ENCODE data around the gene CACUL1. TPM values are rescaled to one million over a fixed set of nuclear protein-coding genes. Genes with fewer than 3 reads are reported as not detected.

The CACUL1 gene
- total RNA-seq, 1 experiment from 2014 or later: 67.5 TPM

DNA sequence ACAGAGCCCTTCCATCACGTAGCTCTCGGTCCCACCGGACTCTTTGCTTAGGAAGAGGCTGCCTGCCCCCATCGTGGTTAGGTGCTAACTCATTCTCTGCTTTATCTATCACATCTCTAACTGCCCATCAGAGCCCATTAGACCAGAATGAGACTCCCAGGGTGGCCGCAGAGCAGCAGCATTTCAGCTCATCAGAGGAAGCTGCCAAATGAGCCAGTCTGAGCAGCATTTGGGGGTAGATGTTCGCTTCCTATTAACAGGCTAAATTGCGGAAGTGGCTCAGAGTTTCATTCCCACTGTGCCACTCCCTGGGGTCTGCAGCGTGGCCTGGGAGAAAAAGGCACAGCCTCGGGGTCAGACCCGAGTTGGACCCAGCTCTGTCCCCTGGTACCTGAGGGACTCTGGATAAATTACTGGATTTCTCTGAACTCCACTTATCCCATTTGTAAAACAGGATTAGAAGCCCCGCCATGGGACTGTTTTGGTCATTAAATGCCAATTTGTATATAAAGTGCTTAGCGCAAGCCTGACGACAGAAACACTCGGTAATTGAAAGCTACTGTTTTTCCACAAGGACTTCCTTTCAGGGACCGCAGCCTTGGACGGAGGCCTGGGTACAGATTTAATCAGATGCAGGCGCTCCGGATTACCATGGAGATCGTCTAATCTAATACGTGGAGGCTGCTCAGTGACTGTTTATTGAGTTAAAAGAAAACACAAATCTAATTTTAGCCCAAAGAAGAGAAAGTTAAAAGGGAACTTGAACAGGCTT is 85.6 kb downstream of the CACUL1 start:
- Histone ChIP-seq H3K9me3 (ENCODE audit: control insufficient read depth in 1 of 2, insufficient read depth in 1 of 2, low read depth in 1 of 2, low read length in 2 of 2) (no peaks in the 10 kb centered on the region), H3K36me3 (ENCODE audit: control insufficient read depth in 1 of 2, insufficient read depth in 2 of 2, low read length in 2 of 2) (no peaks in the 10 kb centered on the region), H3K9me2 (ENCODE audit: insufficient read depth) (no peaks in the 10 kb centered on the region), H3K27me3 (ENCODE audit: insufficient read depth, low read length) (no peaks in the 10 kb centered on the region), H3K9ac (ENCODE audit: low read length) (no peak overlapping the region), H3K4me3 (replicated peaks in 1 of 2; ENCODE audit: low read depth in 1 of 2, low read length in 2 of 2) (no peak overlapping the region), H2AFZ (ENCODE audit: low read depth, low read length, poor library complexity, severe bottlenecking) (no peak overlapping the region), H3K4me2 (ENCODE audit: low read length) (no peak overlapping the region), H3K27ac (ENCODE audit: low read depth, low read length) (no peak overlapping the region), H3K79me2 (ENCODE audit: insufficient read depth, low read length) (no peaks in the 10 kb centered on the region), H4K20me1 (ENCODE audit: insufficient read depth) (no peaks in the 10 kb centered on the region), H3K4me1 (ENCODE audit: control insufficient read depth in 1 of 2, insufficient read depth in 2 of 2, low read length in 2 of 2) (no peaks in the 10 kb centered on the region)
- TF ChIP-seq REST (IDR thresholded peaks at IDR 0.05; ENCODE audit: low read depth) (no peak), EGR1 (IDR thresholded peaks at IDR 0.05; ENCODE audit: low read depth) (no peak), POLR2AphosphoS5 (IDR thresholded peaks at IDR 0.05; ENCODE audit: low read depth, low read length) (no peak), MAX (IDR thresholded peaks at IDR 0.05) (no peak), SP1 (IDR thresholded peaks at IDR 0.05; ENCODE audit: low read depth) (no peak), TCF7L2 (IDR thresholded peaks at IDR 0.05; ENCODE audit: borderline replicate concordance, extremely low read depth, insufficient read depth, insufficient read length) (no peak), ZFX (IDR thresholded peaks at IDR 0.05) (no peak)
- TF ChIP-seq, protein P1, sequence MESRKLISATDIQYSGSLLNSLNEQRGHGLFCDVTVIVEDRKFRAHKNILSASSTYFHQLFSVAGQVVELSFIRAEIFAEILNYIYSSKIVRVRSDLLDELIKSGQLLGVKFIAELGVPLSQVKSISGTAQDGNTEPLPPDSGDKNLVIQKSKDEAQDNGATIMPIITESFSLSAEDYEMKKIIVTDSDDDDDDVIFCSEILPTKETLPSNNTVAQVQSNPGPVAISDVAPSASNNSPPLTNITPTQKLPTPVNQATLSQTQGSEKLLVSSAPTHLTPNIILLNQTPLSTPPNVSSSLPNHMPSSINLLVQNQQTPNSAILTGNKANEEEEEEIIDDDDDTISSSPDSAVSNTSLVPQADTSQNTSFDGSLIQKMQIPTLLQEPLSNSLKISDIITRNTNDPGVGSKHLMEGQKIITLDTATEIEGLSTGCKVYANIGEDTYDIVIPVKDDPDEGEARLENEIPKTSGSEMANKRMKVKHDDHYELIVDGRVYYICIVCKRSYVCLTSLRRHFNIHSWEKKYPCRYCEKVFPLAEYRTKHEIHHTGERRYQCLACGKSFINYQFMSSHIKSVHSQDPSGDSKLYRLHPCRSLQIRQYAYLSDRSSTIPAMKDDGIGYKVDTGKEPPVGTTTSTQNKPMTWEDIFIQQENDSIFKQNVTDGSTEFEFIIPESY (IDR thresholded peaks at IDR 0.05; ENCODE audit: extremely low read depth, insufficient replicate concordance, low read length): no peak
- no peak for DNase-seq (ENCODE audit: low read depth, low spot score)
- intact Hi-C loops (cut with micrococcal nuclease): no loop called here
- ChIA-PET RAD21 (ENCODE audit: low non-redundant PET in 1 of 2, low total read pairs in 2 of 2, uncharacterized antibody in 2 of 2, unreplicated experiment in 2 of 2) (no interaction called here), POLR2A (no interaction called here), CTCF (no interaction called here)
- no TSS peak for BruUV-seq (replicated peaks)
- no peak for ATAC-seq

All from HCT116 (cell line).